GM23338 (cell line): ENCODE measurements around the gene STN1. TPM values are rescaled to one million over a fixed set of nuclear protein-coding genes. Genes with fewer than 3 reads are reported as not detected.
A peak's percentile ranks its signal among the peaks of the same experiment; 100 is the strongest.

ENCODE experiments used
- ATAC-seq: fragments of 200-7000 bp; cut with Tn5 transposase; 3 replicates; pipeline ENCODE4 v1.9.1; 2020
- DNase-seq: peaks from one replicate; pipeline ENCODE4 v3.0.0-alpha.2; 2015; ENCODE audit warnings: low spot score
- H2AFZ ChIP-seq: fragments of 200-600 bp; sonication (generic); 2 replicates; pipeline ENCODE4 v1.8.0; 2016; ENCODE audit warnings: antibody characterized with exemption, mild to moderate bottlenecking, moderate library complexity
- H3F3A ChIP-seq: fragments of 200-600 bp; sonication (generic); replicated peaks from 2 replicates; pipeline ENCODE4 v1.8.0; 2017; ENCODE audit warnings: antibody characterized with exemption, mixed run types, low read depth
- H3K27ac ChIP-seq: fragments of 200-600 bp; sonication (generic); 2 replicates; pipeline ENCODE4 v1.6.1; 2016; ENCODE audit warnings: low read depth
- H3K27me3 ChIP-seq: fragments of 200-600 bp; sonication (generic); 2 replicates; pipeline ENCODE4 v1.8.0; 2016; ENCODE audit warnings: mild to moderate bottlenecking, mixed run types, moderate library complexity; ENCODE audit not compliant: insufficient read depth
- H3K36me3 ChIP-seq: fragments of 200-600 bp; sonication (generic); 2 replicates; pipeline ENCODE4 v1.8.0; 2016; ENCODE audit warnings: mild to moderate bottlenecking; ENCODE audit not compliant: insufficient read depth
- H3K4me1 ChIP-seq: fragments of 200-600 bp; sonication (generic); 2 replicates; pipeline ENCODE4 v1.8.0; 2016; ENCODE audit warnings: mild to moderate bottlenecking, moderate library complexity; ENCODE audit not compliant: insufficient read depth
- H3K4me2 ChIP-seq: fragments of 200-600 bp; sonication (generic); 2 replicates; pipeline ENCODE4 v1.7.1; 2017; ENCODE audit warnings: mixed run types
- H3K4me3 ChIP-seq: fragments of 200-600 bp; sonication (generic); 2 replicates; pipeline ENCODE4 v1.6.1; 2016; ENCODE audit warnings: mixed run types
- H3K79me2 ChIP-seq: fragments of 200-600 bp; sonication (generic); replicated peaks from 2 replicates; pipeline ENCODE4 v1.8.0; 2017; ENCODE audit warnings: mild to moderate bottlenecking; ENCODE audit not compliant: insufficient read depth
- H3K9me2 ChIP-seq: fragments of 200-600 bp; sonication (generic); 2 replicates; pipeline ENCODE4 v1.8.0; 2017; ENCODE audit not compliant: insufficient read depth
- H4K20me1 ChIP-seq: fragments of 200-600 bp; sonication (generic); replicated peaks from 2 replicates; pipeline ENCODE4 v1.8.0; 2017; ENCODE audit warnings: mild to moderate bottlenecking; ENCODE audit not compliant: insufficient read depth
- H3K27ac Mint-ChIP-seq: 2 replicates; pipeline ENCODE4 v1.8.0; 2020; ENCODE audit warnings: inconsistent platforms, mild to moderate bottlenecking, moderate library complexity, mixed read lengths
- H3K27me3 Mint-ChIP-seq: 3 replicates; pipeline ENCODE4 v1.8.0; 2022; ENCODE audit warnings: low read depth, mild to moderate bottlenecking, moderate library complexity, mixed read lengths, inconsistent platforms; ENCODE audit not compliant: insufficient read depth, poor library complexity
- H3K36me3 Mint-ChIP-seq: 3 replicates; pipeline ENCODE4 v1.8.0; 2021; ENCODE audit warnings: low read depth, mild to moderate bottlenecking, inconsistent platforms, moderate library complexity, mixed read lengths
- H3K4me1 Mint-ChIP-seq: 3 replicates; pipeline ENCODE4 v1.8.0; 2020; ENCODE audit warnings: mild to moderate bottlenecking, inconsistent platforms, mixed read lengths
- H3K4me3 Mint-ChIP-seq: 3 replicates; pipeline ENCODE4 v1.8.0; 2021; ENCODE audit warnings: moderate library complexity, mild to moderate bottlenecking, inconsistent platforms, mixed read lengths
- H3K9me3 Mint-ChIP-seq: 3 replicates; pipeline ENCODE4 v1.8.0; 2020; ENCODE audit warnings: moderate library complexity, mild to moderate bottlenecking, inconsistent platforms, mixed read lengths
- CREB1 ChIP-seq: fragments of 250-450 bp; sonication (Bioruptor Pico); IDR thresholded peaks from 2 replicates; pipeline ENCODE4 v1.5.0; 2020; ENCODE audit warnings: low read depth, mild to moderate bottlenecking, moderate library complexity
- CTCF ChIP-seq, 2 experiments: fragments of 200-600 bp in 1 of 2; sonication (generic) in 1 of 2; conservative IDR thresholded peaks; 2 replicates each; pipeline versions ENCODE4 v1.5.1 to v1.6.1; 2016 to 2017; ENCODE audit warnings: antibody characterized with exemption in 2 of 2, low read depth in 2 of 2, mild to moderate bottlenecking in 2 of 2, moderate library complexity in 1 of 2
- ETS1 ChIP-seq: IDR thresholded peaks from 2 replicates; pipeline ENCODE4 v1.6.1; 2016; ENCODE audit warnings: antibody characterized with exemption
- EZH2 ChIP-seq: fragments of 200-600 bp; sonication (generic); IDR thresholded peaks from one replicate; pipeline ENCODE4 v1.8.0; 2017; ENCODE audit warnings: antibody characterized with exemption, mild to moderate bottlenecking, low read depth; ENCODE audit not compliant: unreplicated experiment
- JUNB ChIP-seq: IDR thresholded peaks from one replicate; pipeline ENCODE4 v1.6.1; 2016; ENCODE audit warnings: antibody characterized with exemption; ENCODE audit not compliant: unreplicated experiment
- POLR2AphosphoS5 ChIP-seq: IDR thresholded peaks from 2 replicates; pipeline ENCODE4 v1.6.1; 2016; ENCODE audit warnings: antibody characterized with exemption, low read depth
- REST ChIP-seq: IDR thresholded peaks from one replicate; pipeline ENCODE4 v1.6.1; 2018; ENCODE audit warnings: antibody characterized with exemption; ENCODE audit not compliant: unreplicated experiment
- ZNF114 ChIP-seq: fragments of 250-450 bp; sonication (Bioruptor Pico); IDR thresholded peaks from 2 replicates; pipeline ENCODE4 v1.5.0; 2020; ENCODE audit warnings: mild to moderate bottlenecking, moderate library complexity
- polyA plus RNA-seq: library from polyadenylated mRNA; unstranded; fragments of >200 nt; fragmentation: Nextera tagmentation; extraction: Ambion mirVana; gene quantifications from 2 replicates; pipeline ENCODE4 v1.2.1, GENCODE V29; 2016
- total RNA-seq: library from RNA; depleted of rRNA; stranded (reverse); fragments of >200 nt; shearing (Covaris generic); gene quantifications from 2 replicates; pipeline ENCODE4 v1.2.3, GENCODE V29; 2014

Gene STN1
- total and polyA plus RNA-seq, 2 experiments from 2014 or later = 7.2 to 11.3 TPM

GRCh38 chr10:103967448-103968071 is 49.6 kb upstream of the STN1 start (continued):
- no peak for TF ChIP-seq CTCF (conservative IDR thresholded peaks at IDR 0.05; ENCODE audit: low read depth in 2 of 2)

GRCh38 chr10:103966671-103967447 is 48.9 kb upstream of the STN1 start, which contains the start of gene SLK:
SLK (plus strand) TSS chr10:103967140; CDS start chr10:103967746, 606 bp downstream.
- Mint-ChIP-seq H3K27ac (peak within 1 kb of the TSS; percentile 16; the same call in 1 of the 2 replicates), H3K36me3 (no peaks in the 10 kb centered on the region), H3K27me3 (peaks cover 18% of the 10 kb centered on the region), H3K4me1 (peaks cover 24% of the 10 kb centered on the region), H3K4me3 (peak within 1 kb of the TSS; percentile 93), H3K9me3 (no peaks in the 10 kb centered on the region)
- no peaks in the 10 kb centered on the region for H4K20me1 ChIP-seq
- H3K4me3 ChIP-seq = peak within 1 kb of the TSS; percentile 94
- TF ChIP-seq CTCF (conservative IDR thresholded peaks at IDR 0.05; ENCODE audit: low read depth in 2 of 2) (no peak), ETS1 (no peak), JUNB (no peak), ZNF114 (0 out of 2 replicates have a peak, but pooled peaks have one; percentile 16), REST (no peak), EZH2 (peak; percentile 33), CREB1 (no peak), POLR2AphosphoS5 (peak; percentile 65)
- H3K36me3 ChIP-seq = no peaks in the 10 kb centered on the region
- ATAC-seq (peak; percentile 86), DNase-seq (peak; percentile 75)
- peak within 1 kb of the TSS; percentile 100 for H2AFZ ChIP-seq
- peak within 1 kb of the TSS; percentile 94 for H3K4me2 ChIP-seq
- H3K9me2 ChIP-seq = no peaks in the 10 kb centered on the region
- 0 out of 2 replicates have a peak within 1 kb of the TSS, but pooled peaks have one; percentile 36 for H3K27ac ChIP-seq
- H3K79me2 ChIP-seq = peaks cover 25% of the 10 kb centered on the region
- H3K4me1 ChIP-seq = peaks cover 20% of the 10 kb centered on the region
- H3F3A ChIP-seq = 0 out of 2 replicates have a peak, but pooled peaks cover 4% of the 10 kb centered on the region
- peaks cover 12% of the 10 kb centered on the region for H3K27me3 ChIP-seq
